Measurements from ENCODE around the gene PCGF1. TPM values are rescaled to one million over a fixed set of nuclear protein-coding genes. Genes with fewer than 3 reads are reported as not detected.

PCGF1 gene
- total RNA-seq, 2 experiments from 2014 or later, result 11.6 to 13.8 TPM

DNA sequence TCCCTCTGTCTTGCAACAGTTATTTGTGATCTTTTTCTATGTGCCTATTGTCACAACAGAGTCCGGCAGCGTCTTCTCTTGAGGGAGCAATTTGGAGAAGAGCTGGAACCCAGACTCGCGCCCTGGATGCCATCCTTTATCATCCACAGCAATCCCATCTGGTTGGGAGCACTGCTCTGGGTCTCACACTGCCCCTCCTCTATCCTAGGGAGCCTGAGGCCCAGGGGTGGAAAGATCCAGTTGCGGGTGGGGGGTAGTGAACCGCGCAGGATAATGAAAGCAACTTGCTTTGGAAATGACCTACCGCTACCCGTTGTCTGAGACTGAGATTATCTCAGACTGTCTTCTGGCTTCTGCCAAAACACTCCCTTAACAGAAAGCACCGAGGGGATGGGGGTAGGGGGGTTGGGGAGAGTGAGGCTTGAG is 48.5 kb downstream of the PCGF1 start:
- POLR2A ChIA-PET, result interaction anchor here (0.6 to 6.5 kb wide), 24 partner anchors 12 to 721 kb away, joined by 3 to 225 read pairs (median 6); partner anchors contain the start of genes AUP1, C2orf81, CCDC142 and HTRA2
- H3K9me3 ChIP-seq (ENCODE audit: control insufficient read depth in 1 of 2, insufficient read depth in 1 of 2, low read length in 2 of 2), result no peaks in the 10 kb centered on the region
- peaks cover 25% of the 10 kb centered on the region for H3K36me3 ChIP-seq (ENCODE audit: insufficient read depth, low read length)
- H3K4me1 ChIP-seq (ENCODE audit: insufficient read depth, low read length), result peaks cover 46% of the 10 kb centered on the region
- CTCF ChIA-PET, result interaction anchor here (0.6 to 6.2 kb wide), 4 partner anchors 10 to 73 kb away, joined by 3 to 61 read pairs (median 8); partner anchors contain the start of genes CCDC142, MRPL53 and TTC31
- Mint-ChIP-seq H3K4me1 (ENCODE audit: low read depth) (peaks cover 65% of the 10 kb centered on the region), H3K9me3 (no peaks in the 10 kb centered on the region), H3K36me3 (ENCODE audit: low read depth) (peaks cover 40% of the 10 kb centered on the region), H3K27me3 (no peaks in the 10 kb centered on the region), H3K27ac (peak overlapping the region; percentile 98), H3K4me3 (peak overlapping the region; percentile 95)
- intact Hi-C loops (cut with DNase I, micrococcal nuclease), result loop anchor here (1.0 to 10.0 kb wide), 3 partner anchors 13 to 1224 kb away; partner anchors contain the start of genes CCT7 (in 2 of the 2), PRADC1 (in 2 of the 2), MRPL53 (in 1 of the 2) and TTC31 (in 1 of the 2)
- H3K27me3 ChIP-seq (ENCODE audit: control insufficient read depth in 1 of 2, insufficient read depth in 2 of 2, low read length in 2 of 2), result no peaks in the 10 kb centered on the region
- ATAC-seq (ENCODE audit: poor library complexity) (no peak), DNase-seq (peak in 1 of 14 experiments; percentile 43)
- TF ChIP-seq, protein P1, sequence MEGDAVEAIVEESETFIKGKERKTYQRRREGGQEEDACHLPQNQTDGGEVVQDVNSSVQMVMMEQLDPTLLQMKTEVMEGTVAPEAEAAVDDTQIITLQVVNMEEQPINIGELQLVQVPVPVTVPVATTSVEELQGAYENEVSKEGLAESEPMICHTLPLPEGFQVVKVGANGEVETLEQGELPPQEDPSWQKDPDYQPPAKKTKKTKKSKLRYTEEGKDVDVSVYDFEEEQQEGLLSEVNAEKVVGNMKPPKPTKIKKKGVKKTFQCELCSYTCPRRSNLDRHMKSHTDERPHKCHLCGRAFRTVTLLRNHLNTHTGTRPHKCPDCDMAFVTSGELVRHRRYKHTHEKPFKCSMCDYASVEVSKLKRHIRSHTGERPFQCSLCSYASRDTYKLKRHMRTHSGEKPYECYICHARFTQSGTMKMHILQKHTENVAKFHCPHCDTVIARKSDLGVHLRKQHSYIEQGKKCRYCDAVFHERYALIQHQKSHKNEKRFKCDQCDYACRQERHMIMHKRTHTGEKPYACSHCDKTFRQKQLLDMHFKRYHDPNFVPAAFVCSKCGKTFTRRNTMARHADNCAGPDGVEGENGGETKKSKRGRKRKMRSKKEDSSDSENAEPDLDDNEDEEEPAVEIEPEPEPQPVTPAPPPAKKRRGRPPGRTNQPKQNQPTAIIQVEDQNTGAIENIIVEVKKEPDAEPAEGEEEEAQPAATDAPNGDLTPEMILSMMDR (IDR thresholded peaks at IDR 0.05), result no peak
- peak overlapping the region; percentile 96 for H3K4me3 ChIP-seq (ENCODE audit: low read length)
- H3K27ac ChIP-seq (ENCODE audit: low read depth in 1 of 2, low read length in 2 of 2), result peak overlapping the region; percentile 82 to 100

DNA sequence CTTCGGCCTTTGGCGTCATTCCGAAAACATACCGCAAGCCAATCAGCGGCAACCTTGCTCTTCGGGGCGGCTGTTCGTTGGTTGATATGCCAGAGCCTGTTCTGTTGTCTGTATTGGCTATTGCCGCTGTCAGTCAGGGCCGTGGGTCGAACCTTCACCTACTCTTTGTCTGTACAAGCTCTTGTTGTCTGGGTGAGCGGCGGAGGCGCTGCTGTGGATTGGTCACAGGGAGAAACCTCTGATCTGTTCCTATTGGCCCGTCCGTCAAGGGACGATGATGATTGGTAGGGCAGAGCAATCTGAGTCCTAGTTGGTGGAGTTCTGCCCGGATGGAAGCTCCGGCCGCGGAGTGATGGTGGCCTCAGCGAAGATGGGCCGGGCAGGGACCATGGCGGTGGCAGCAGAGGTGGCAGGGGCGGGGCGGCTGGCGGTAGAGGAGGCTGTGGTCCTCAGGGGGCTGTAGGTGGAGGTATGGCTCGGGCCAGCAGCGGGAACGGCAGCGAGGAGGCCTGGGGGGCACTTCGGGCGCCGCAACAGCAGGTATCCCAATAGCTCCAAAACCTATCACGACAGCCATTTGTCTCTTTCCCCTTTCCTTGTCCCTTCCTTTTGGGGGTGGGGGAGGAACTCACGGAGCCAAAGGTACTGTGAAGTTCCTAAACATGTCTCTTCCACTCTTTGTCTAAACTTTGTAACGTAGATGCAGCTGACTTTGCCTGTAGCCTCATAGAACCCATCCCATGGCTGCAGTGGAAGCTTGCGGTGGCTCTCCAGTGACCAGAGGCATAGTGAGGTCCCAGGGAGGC is 49.2 kb downstream of the PCGF1 start, which contains the start of gene WBP1:
Gene WBP1, plus strand, starts transcription at position 307 of the 806 bp plus-strand sequence. Its CDS starts 165 bp downstream, at position 472.
- POLR2A ChIA-PET, result interaction anchor here (0.5 to 6.5 kb wide), 33 partner anchors 12 to 1225 kb away, joined by 3 to 225 read pairs (median 5); partner anchors contain the start of genes AUP1, C2orf81, CCDC142 and CCT7
- Histone ChIP-seq H3K27me3 (ENCODE audit: control insufficient read depth in 1 of 2, insufficient read depth in 2 of 2, low read length in 2 of 2) (no peaks in the 10 kb centered on the region), H3K27ac (ENCODE audit: low read depth in 1 of 2, low read length in 2 of 2) (peak within 1 kb of the TSS; percentile 100), H3K4me1 (ENCODE audit: insufficient read depth, low read length) (peaks cover 44% of the 10 kb centered on the region), H3K9me3 (ENCODE audit: control insufficient read depth in 1 of 2, insufficient read depth in 1 of 2, low read length in 2 of 2) (no peaks in the 10 kb centered on the region), H3K36me3 (ENCODE audit: insufficient read depth, low read length) (peaks cover 25% of the 10 kb centered on the region), H3K4me3 (ENCODE audit: low read length) (peak within 1 kb of the TSS; percentile 96)
- Mint-ChIP-seq H3K36me3 (ENCODE audit: low read depth) (peaks cover 39% of the 10 kb centered on the region), H3K4me3 (peak within 1 kb of the TSS; percentile 95), H3K4me1 (ENCODE audit: low read depth) (peaks cover 64% of the 10 kb centered on the region), H3K9me3 (no peaks in the 10 kb centered on the region), H3K27ac (peak within 1 kb of the TSS; percentile 98), H3K27me3 (no peaks in the 10 kb centered on the region)
- ATAC-seq (ENCODE audit: poor library complexity), result peak; percentile 80
- peak; percentile 96 to 100 (median 98) for DNase-seq
- TF ChIP-seq, protein P1 (IDR thresholded peaks at IDR 0.05), result no peak
- intact Hi-C loops (cut with DNase I, micrococcal nuclease), result loop anchor here (1.0 to 10.0 kb wide), 3 partner anchors 14 to 1224 kb away; partner anchors contain the start of genes CCT7 (in 2 of the 2), PRADC1 (in 2 of the 2), MRPL53 (in 1 of the 2) and TTC31 (in 1 of the 2)
- CTCF ChIA-PET, result interaction anchor here (0.6 to 6.2 kb wide), 6 partner anchors 10 to 74 kb away, joined by 3 to 61 read pairs (median 4); partner anchors contain the start of genes CCDC142, MRPL53 and TTC31

DNA sequence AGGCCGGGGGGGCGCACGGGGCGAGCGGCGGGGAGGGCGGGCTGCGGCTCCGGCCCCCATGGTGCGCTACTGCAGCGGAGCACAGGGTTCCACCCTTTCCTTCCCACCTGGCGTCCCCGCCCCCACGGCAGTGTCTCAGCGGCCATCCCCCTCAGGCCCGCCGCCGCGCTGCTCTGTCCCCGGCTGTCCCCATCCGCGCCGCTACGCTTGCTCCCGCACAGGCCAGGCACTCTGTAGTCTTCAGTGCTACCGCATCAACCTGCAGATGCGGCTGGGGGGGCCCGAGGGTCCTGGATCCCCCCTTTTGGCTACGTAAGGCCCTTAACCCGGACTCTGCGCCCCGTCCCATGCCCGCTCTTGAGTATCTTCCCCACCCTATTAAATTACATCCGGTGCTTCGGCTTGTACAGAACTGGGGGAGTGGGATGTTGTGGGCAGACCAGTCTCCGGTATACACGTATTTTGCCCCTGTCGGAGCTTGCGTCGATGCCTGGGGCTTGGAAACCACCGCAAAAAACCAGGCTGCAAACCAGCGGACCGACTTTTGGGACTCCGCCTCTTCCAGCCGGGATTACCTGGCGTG is 49.9 kb downstream of the PCGF1 start:
- intact Hi-C loops (cut with DNase I, micrococcal nuclease), result loop anchor here (1.0 to 10.0 kb wide), 5 partner anchors 15 to 1223 kb away; partner anchors contain the start of genes CCT7 (in 2 of the 2), PRADC1 (in 2 of the 2), MRPL53 (in 1 of the 2) and TPRKB (in 1 of the 2)
- CTCF ChIA-PET, result interaction anchor here (0.9 to 6.2 kb wide), 5 partner anchors 14 to 75 kb away, joined by 3 to 61 read pairs (median 5); partner anchors contain the start of genes CCDC142, MRPL53 and TTC31

More for the DNA sequence above, 49.9 kb downstream of the PCGF1 start:
- Mint-ChIP-seq H3K4me3 (peak overlapping the region; percentile 95), H3K9me3 (no peaks in the 10 kb centered on the region), H3K4me1 (ENCODE audit: low read depth) (peaks cover 64% of the 10 kb centered on the region), H3K27me3 (no peaks in the 10 kb centered on the region), H3K27ac (peak overlapping the region; percentile 98), H3K36me3 (ENCODE audit: low read depth) (peaks cover 32% of the 10 kb centered on the region)
- peak; percentile 59 for ATAC-seq (ENCODE audit: poor library complexity)
- Histone ChIP-seq H3K27ac (ENCODE audit: low read depth in 1 of 2, low read length in 2 of 2) (peak overlapping the region; percentile 100), H3K9me3 (ENCODE audit: control insufficient read depth in 1 of 2, insufficient read depth in 1 of 2, low read length in 2 of 2) (no peaks in the 10 kb centered on the region), H3K36me3 (ENCODE audit: insufficient read depth, low read length) (peaks cover 18% of the 10 kb centered on the region), H3K4me1 (ENCODE audit: insufficient read depth, low read length) (peaks cover 49% of the 10 kb centered on the region), H3K27me3 (ENCODE audit: control insufficient read depth in 1 of 2, insufficient read depth in 2 of 2, low read length in 2 of 2) (no peaks in the 10 kb centered on the region), H3K4me3 (ENCODE audit: low read length) (peak overlapping the region; percentile 96)
- TF ChIP-seq, protein P1 (IDR thresholded peaks at IDR 0.05), result no peak
- POLR2A ChIA-PET, result interaction anchor here (0.9 to 6.5 kb wide), 29 partner anchors 13 to 1224 kb away, joined by 3 to 225 read pairs (median 5); partner anchors contain the start of genes AUP1, C2orf81, CCDC142 and CCT7
- peak; percentile 66 to 91 (median 79) for DNase-seq

Measured in CD4-positive, alpha-beta T cell (primary cell).